ENCODE data around the gene GLIPR2.

Gene GLIPR2

DNA sequence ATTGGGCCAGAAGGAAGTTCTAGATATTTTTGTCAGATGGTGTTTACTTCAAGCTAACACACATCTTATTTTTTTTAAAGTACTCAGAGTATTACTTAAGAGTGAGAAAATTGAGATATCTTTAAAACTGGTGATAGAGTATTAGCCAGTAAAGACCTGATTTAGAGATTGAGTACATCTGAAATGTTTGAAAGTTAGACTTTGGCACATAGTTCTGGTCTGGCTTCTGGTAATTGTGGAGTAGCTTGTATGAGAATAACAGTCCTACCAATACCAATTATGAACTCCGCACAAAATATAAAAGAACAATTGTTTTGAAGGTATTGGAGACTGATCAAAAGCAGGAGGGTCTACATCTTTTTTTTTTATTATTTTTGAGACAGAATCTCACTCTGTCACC is 44.5 kb upstream of the GLIPR2 start:
- Histone ChIP-seq H3K79me1 (ENCODE audit: low read depth, low read length) (no peaks in the 10 kb centered on the region), H2AK5ac (ENCODE audit: low read depth, low read length) (no peak overlapping the region), H3K4me1 (ENCODE audit: control insufficient read depth in 2 of 2, insufficient read depth in 1 of 2, low read depth in 1 of 2, low read length in 2 of 2) (no peaks in the 10 kb centered on the region), H2BK12ac (ENCODE audit: low read length) (no peak overlapping the region), H3K14ac (ENCODE audit: low read length) (no peak overlapping the region), H4K91ac (ENCODE audit: low read depth, low read length, poor library complexity) (no peak overlapping the region), H2BK5ac (ENCODE audit: low read length) (no peak overlapping the region), H3K9ac (ENCODE audit: low read depth, low read length, poor library complexity) (no peak overlapping the region), H4K8ac (ENCODE audit: low read depth, low read length) (no peak overlapping the region), H3K27me3 (ENCODE audit: control insufficient read depth in 3 of 3, insufficient read depth in 3 of 3, low read depth in 1 of 3, low read length in 3 of 3) (no peaks in the 10 kb centered on the region), H3K18ac (ENCODE audit: low read length) (no peak overlapping the region), H3K9me3 (replicated peaks in 1 of 2; ENCODE audit: control insufficient read depth in 2 of 2, insufficient read depth in 1 of 2, low read depth in 1 of 2, low read length in 2 of 2) (peaks cover 0 to 7% of the 10 kb centered on the region in 2 donors), H3K4me2 (ENCODE audit: insufficient read depth, low read length, poor library complexity, severe bottlenecking) (no peak overlapping the region), H3K27ac (replicated peaks; ENCODE audit: low read length) (no peak overlapping the region), H2BK15ac (ENCODE audit: low read length) (no peak overlapping the region), H2BK120ac (ENCODE audit: low read depth, low read length) (no peak overlapping the region), H3K23ac (ENCODE audit: low read depth, low read length, poor library complexity) (no peak overlapping the region), H3K4me3 (ENCODE audit: low read length in 2 of 2) (no peak overlapping the region), H3K4ac (ENCODE audit: low read length) (no peak overlapping the region), H2AFZ (ENCODE audit: low read length) (no peak overlapping the region), H3K36me3 (replicated peaks in 1 of 2; ENCODE audit: control insufficient read depth in 2 of 2, insufficient read depth in 2 of 2, low read length in 2 of 2) (peaks cover 0 to 13% of the 10 kb centered on the region in 2 donors)
- DNase-seq (ENCODE audit: low spot score), result no peak
- WGBS, 2 donors (ENCODE audit: extremely low coverage in 2 of 2, insufficient read length in 2 of 2, insufficient replicate concordance in 1 of 2), result no CpG with 5 or more reads among the region's 1 CpG

DNA sequence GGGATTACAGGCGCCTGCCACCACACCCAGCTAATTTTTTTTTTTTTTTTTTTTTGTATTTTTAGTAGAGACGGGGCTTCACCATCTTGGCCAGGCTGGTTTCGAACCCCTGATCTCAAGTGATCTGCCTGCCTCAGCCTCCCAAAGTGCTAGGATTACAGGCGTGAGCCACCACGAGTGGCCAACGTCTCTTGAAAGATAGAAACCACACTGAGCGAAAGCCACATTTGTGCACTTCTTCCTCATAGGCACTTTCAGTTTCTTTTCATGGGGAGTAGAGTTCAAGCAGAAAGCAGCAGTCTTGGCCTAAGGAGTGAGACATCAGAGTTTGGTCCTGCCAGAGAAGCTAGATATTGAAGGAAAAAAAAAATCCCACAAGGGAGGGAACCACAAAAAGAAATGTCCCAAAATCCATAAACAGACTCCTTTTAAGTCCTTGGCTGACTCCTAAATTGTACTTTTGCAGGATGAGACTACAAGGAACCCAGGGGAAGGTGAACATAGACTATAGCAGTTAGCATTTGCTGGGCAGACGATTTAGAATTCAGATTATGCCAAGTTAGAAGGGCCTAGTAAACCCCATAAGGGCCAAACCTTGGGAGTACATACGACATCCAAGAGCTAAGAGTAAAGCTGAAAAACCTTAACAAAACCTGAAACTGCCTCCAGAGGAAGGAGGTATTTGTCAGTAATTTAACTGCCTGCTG is 43.9 kb upstream of the GLIPR2 start:
- H2BK15ac ChIP-seq (ENCODE audit: low read length), result no peak overlapping the region
- WGBS, 2 donors (ENCODE audit: extremely low coverage in 2 of 2, insufficient read length in 2 of 2, insufficient replicate concordance in 1 of 2), result no CpG with 5 or more reads among the region's 9 CpGs
- no peak for DNase-seq (ENCODE audit: low spot score)
- H2AK5ac ChIP-seq (ENCODE audit: low read depth, low read length), result no peak overlapping the region
- no peak overlapping the region for H4K91ac ChIP-seq (ENCODE audit: low read depth, low read length, poor library complexity)
- H3K9me3 ChIP-seq (replicated peaks in 1 of 2; ENCODE audit: control insufficient read depth in 2 of 2, insufficient read depth in 1 of 2, low read depth in 1 of 2, low read length in 2 of 2), result peaks cover 0 to 7% of the 10 kb centered on the region in 2 donors
- no peak overlapping the region for H3K9ac ChIP-seq (ENCODE audit: low read depth, low read length, poor library complexity)
- peaks cover 0 to 11% of the 10 kb centered on the region in 2 donors for H3K36me3 ChIP-seq (replicated peaks in 1 of 2; ENCODE audit: control insufficient read depth in 2 of 2, insufficient read depth in 2 of 2, low read length in 2 of 2)
- H2BK120ac ChIP-seq (ENCODE audit: low read depth, low read length), result no peak overlapping the region
- H3K14ac ChIP-seq (ENCODE audit: low read length), result no peak overlapping the region
- no peak overlapping the region for H3K4ac ChIP-seq (ENCODE audit: low read length)
- no peaks in the 10 kb centered on the region for H3K27me3 ChIP-seq (ENCODE audit: control insufficient read depth in 3 of 3, insufficient read depth in 3 of 3, low read depth in 1 of 3, low read length in 3 of 3)
- no peak overlapping the region for H3K18ac ChIP-seq (ENCODE audit: low read length)
- no peak overlapping the region for H3K27ac ChIP-seq (replicated peaks; ENCODE audit: low read length)
- no peak overlapping the region for H3K4me2 ChIP-seq (ENCODE audit: insufficient read depth, low read length, poor library complexity, severe bottlenecking)
- H4K8ac ChIP-seq (ENCODE audit: low read depth, low read length), result no peak overlapping the region
- H3K23ac ChIP-seq (ENCODE audit: low read depth, low read length, poor library complexity), result no peak overlapping the region
- no peak overlapping the region for H3K4me3 ChIP-seq (ENCODE audit: low read length in 2 of 2)
- H2BK12ac ChIP-seq (ENCODE audit: low read length), result no peak overlapping the region
- no peaks in the 10 kb centered on the region for H3K79me1 ChIP-seq (ENCODE audit: low read depth, low read length)
- H3K4me1 ChIP-seq (ENCODE audit: control insufficient read depth in 2 of 2, insufficient read depth in 1 of 2, low read depth in 1 of 2, low read length in 2 of 2), result no peaks in the 10 kb centered on the region
- no peak overlapping the region for H2AFZ ChIP-seq (ENCODE audit: low read length)
- H2BK5ac ChIP-seq (ENCODE audit: low read length), result no peak overlapping the region

DNA sequence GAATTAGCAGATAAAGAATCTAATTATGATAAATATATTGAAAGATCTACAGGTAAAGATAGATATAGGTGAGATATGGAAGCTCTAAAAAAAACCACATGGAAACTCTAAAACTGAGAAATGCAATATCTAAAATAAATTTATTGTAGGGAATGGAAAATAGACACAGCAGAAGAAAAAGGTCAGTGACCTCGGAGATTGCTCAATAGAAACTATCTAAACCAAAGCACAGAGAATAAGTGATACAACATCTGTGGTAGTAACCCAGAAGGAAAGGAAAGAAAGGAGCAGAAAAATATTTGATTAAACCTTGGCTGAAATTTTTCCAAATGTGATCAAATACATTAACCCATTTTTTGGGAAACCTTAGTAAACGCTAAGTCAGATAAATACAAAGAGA is 43.1 kb upstream of the GLIPR2 start:
- Histone ChIP-seq H2BK12ac (ENCODE audit: low read length) (no peak overlapping the region), H3K9me3 (replicated peaks in 1 of 2; ENCODE audit: control insufficient read depth in 2 of 2, insufficient read depth in 1 of 2, low read depth in 1 of 2, low read length in 2 of 2) (peaks cover 0 to 7% of the 10 kb centered on the region in 2 donors), H3K27me3 (ENCODE audit: control insufficient read depth in 3 of 3, insufficient read depth in 3 of 3, low read depth in 1 of 3, low read length in 3 of 3) (no peaks in the 10 kb centered on the region), H3K18ac (ENCODE audit: low read length) (no peak overlapping the region), H3K14ac (ENCODE audit: low read length) (no peak overlapping the region), H2BK15ac (ENCODE audit: low read length) (no peak overlapping the region), H2BK5ac (ENCODE audit: low read length) (no peak overlapping the region), H2AFZ (ENCODE audit: low read length) (no peak overlapping the region), H3K4ac (ENCODE audit: low read length) (no peak overlapping the region), H3K9ac (ENCODE audit: low read depth, low read length, poor library complexity) (no peak overlapping the region), H3K79me1 (ENCODE audit: low read depth, low read length) (no peaks in the 10 kb centered on the region), H3K27ac (replicated peaks; ENCODE audit: low read length) (no peak overlapping the region), H2BK120ac (ENCODE audit: low read depth, low read length) (no peak overlapping the region), H3K23ac (ENCODE audit: low read depth, low read length, poor library complexity) (no peak overlapping the region), H3K4me1 (ENCODE audit: control insufficient read depth in 2 of 2, insufficient read depth in 1 of 2, low read depth in 1 of 2, low read length in 2 of 2) (no peaks in the 10 kb centered on the region), H2AK5ac (ENCODE audit: low read depth, low read length) (no peak overlapping the region), H3K4me3 (ENCODE audit: low read length in 2 of 2) (no peak overlapping the region), H4K8ac (ENCODE audit: low read depth, low read length) (no peak overlapping the region), H3K36me3 (replicated peaks in 1 of 2; ENCODE audit: control insufficient read depth in 2 of 2, insufficient read depth in 2 of 2, low read length in 2 of 2) (peaks cover 0 to 6% of the 10 kb centered on the region in 2 donors), H4K91ac (ENCODE audit: low read depth, low read length, poor library complexity) (no peak overlapping the region), H3K4me2 (ENCODE audit: insufficient read depth, low read length, poor library complexity, severe bottlenecking) (no peak overlapping the region)
- WGBS, 2 donors (ENCODE audit: extremely low coverage in 2 of 2, insufficient read length in 2 of 2, insufficient replicate concordance in 1 of 2), result no CpG with 5 or more reads among the region's 2 CpGs
- DNase-seq (ENCODE audit: low spot score), result no peak

DNA sequence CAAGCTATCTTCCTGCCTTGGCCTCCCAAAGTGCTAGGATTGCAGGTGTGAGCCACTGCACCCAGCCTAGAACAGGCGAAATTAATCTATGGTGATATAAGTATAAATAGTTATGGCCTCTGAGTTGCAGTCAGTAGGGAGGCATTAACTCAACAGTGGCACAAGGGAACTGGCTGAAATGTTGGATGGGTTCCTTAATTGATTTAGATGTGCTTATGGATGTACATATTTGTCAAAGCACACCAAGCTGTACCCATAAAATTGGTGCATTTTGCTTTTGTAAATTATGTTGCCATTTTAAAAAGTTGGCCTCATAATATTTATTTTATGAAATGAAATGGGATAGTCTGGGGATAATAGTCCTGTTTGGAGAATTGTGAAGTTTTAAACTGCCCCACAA is 36.8 kb upstream of the GLIPR2 start:
- H3K4ac ChIP-seq (ENCODE audit: low read length), result no peak overlapping the region
- no peak overlapping the region for H2BK12ac ChIP-seq (ENCODE audit: low read length)
- H2BK15ac ChIP-seq (ENCODE audit: low read length), result no peak overlapping the region
- H4K8ac ChIP-seq (ENCODE audit: low read depth, low read length), result no peak overlapping the region
- no peak overlapping the region for H3K14ac ChIP-seq (ENCODE audit: low read length)
- no peak overlapping the region for H4K91ac ChIP-seq (ENCODE audit: low read depth, low read length, poor library complexity)
- H3K4me1 ChIP-seq (ENCODE audit: control insufficient read depth in 2 of 2, insufficient read depth in 1 of 2, low read depth in 1 of 2, low read length in 2 of 2), result peaks cover 0 to 2% of the 10 kb centered on the region in 2 donors
- H3K79me1 ChIP-seq (ENCODE audit: low read depth, low read length), result no peaks in the 10 kb centered on the region
- H3K18ac ChIP-seq (ENCODE audit: low read length), result no peak overlapping the region
- H3K27ac ChIP-seq (replicated peaks; ENCODE audit: low read length), result no peak overlapping the region
- H3K9me3 ChIP-seq (replicated peaks in 1 of 2; ENCODE audit: control insufficient read depth in 2 of 2, insufficient read depth in 1 of 2, low read depth in 1 of 2, low read length in 2 of 2), result no peaks in the 10 kb centered on the region
- no peak overlapping the region for H3K9ac ChIP-seq (ENCODE audit: low read depth, low read length, poor library complexity)
- H3K27me3 ChIP-seq (ENCODE audit: control insufficient read depth in 3 of 3, insufficient read depth in 3 of 3, low read depth in 1 of 3, low read length in 3 of 3), result no peaks in the 10 kb centered on the region
- peaks cover 0 to 8% of the 10 kb centered on the region in 2 donors for H3K36me3 ChIP-seq (replicated peaks in 1 of 2; ENCODE audit: control insufficient read depth in 2 of 2, insufficient read depth in 2 of 2, low read length in 2 of 2)
- H3K4me2 ChIP-seq (ENCODE audit: insufficient read depth, low read length, poor library complexity, severe bottlenecking), result no peak overlapping the region
- no peak overlapping the region for H3K23ac ChIP-seq (ENCODE audit: low read depth, low read length, poor library complexity)
- no peak overlapping the region for H2AFZ ChIP-seq (ENCODE audit: low read length)
- H2BK120ac ChIP-seq (ENCODE audit: low read depth, low read length), result no peak overlapping the region
- no CpG with 5 or more reads among the region's 1 CpG for WGBS, 2 donors (ENCODE audit: extremely low coverage in 2 of 2, insufficient read length in 2 of 2, insufficient replicate concordance in 1 of 2)
- H2AK5ac ChIP-seq (ENCODE audit: low read depth, low read length), result no peak overlapping the region
- H2BK5ac ChIP-seq (ENCODE audit: low read length), result no peak overlapping the region
- H3K4me3 ChIP-seq (ENCODE audit: low read length in 2 of 2), result no peak overlapping the region
- no peak for DNase-seq (ENCODE audit: low spot score)
